Limb (tissue), 2 donors: ENCODE data around the gene MXI1.
A peak's percentile ranks its signal among the peaks of the same experiment; 100 is the strongest.

ENCODE experiments used
- DNase-seq, 2 donors: peaks; one replicate each; pipeline ENCODE4 v3.0.0-alpha.2; 2016; ENCODE audit errors: extremely low spot score in 2 of 2

Gene MXI1

DNA sequence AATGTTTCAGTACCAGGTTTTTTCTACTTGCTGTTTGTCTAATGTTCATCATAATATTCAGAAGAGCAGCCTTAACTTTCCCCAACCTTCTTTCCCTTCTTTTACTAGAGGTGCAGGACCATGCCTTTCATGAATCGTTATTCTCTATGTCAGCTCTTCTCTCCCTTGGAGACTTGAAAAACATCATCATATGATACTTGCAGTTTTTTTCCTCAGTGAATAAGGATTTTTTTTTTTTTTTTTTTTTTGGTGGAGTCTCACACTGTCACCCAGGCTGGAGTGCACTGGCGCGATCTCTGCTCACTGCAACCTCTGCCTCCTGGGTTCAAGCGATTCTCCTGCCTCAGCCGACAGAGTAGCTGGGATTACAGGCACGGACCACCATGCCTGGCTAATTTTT, 67.2 kb downstream of the MXI1 start:
- DNase-seq: no peak

DNA sequence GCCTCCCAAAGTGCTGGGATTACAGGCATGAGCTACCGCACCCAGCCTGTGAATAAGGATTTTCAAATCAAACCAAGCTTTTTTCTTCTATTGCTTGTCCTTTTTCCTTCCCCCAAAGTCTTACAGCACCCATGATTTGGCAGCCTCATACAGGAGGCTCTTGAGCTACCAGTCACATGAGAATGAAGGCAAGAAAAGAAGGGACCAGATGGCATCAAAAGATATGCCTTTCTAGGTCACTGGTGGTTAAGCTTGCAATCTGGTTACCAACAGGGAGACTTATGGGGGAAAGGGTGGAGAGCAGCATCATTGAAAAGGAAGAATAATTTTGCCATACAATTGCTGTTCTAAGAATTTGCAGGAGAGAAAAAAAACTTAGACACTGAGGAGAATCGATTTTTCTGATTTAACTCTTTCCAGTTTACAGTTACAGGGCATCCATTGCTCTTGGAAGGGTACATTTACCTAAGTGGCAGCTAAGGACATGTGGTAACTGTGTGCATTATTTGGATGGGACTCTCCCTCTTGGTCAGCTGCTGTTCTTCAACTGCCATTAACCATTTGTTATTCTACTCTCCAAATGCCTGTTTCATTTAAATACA, 67.8 kb downstream of the MXI1 start:
- no peak for DNase-seq

DNA sequence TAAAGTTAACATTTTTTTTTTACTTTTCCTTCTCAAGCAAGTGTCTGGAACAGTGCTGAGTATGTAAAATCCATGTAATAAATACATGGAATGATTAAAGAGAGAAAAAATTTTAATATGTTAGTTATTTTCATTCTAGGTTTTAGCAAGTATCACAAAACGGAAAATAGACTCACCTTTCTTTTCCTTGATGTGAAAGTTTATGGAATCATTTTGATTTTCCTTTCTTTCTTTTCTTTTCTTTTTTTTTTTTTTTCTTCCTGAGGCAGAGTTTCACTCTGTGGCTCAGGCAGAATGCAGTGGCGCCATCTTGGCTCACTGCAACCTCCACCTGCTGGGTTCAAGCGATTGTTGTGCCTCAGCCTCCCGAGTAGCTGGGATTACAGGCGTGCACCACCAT, 69.2 kb downstream of the MXI1 start:
- DNase-seq: no peak

DNA sequence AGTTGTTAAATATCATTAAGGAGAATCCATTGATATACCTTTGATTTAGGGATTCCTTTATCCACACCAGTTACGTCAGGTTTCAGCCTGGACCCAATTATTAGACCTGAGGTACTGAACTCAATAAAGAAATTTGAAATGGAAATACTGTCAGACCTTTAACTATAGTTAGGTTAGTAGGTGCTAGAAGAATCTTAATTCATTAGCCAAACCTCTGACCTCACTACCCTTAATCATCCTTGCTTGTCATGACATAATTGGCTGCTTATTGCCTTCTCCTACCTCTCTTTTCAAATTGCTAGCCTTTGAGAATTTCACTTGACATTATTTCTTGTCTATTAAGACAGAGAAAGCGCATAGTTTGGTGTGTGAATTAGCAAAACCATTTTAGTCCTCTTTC, 70.2 kb downstream of the MXI1 start:
- no peak for DNase-seq

DNA sequence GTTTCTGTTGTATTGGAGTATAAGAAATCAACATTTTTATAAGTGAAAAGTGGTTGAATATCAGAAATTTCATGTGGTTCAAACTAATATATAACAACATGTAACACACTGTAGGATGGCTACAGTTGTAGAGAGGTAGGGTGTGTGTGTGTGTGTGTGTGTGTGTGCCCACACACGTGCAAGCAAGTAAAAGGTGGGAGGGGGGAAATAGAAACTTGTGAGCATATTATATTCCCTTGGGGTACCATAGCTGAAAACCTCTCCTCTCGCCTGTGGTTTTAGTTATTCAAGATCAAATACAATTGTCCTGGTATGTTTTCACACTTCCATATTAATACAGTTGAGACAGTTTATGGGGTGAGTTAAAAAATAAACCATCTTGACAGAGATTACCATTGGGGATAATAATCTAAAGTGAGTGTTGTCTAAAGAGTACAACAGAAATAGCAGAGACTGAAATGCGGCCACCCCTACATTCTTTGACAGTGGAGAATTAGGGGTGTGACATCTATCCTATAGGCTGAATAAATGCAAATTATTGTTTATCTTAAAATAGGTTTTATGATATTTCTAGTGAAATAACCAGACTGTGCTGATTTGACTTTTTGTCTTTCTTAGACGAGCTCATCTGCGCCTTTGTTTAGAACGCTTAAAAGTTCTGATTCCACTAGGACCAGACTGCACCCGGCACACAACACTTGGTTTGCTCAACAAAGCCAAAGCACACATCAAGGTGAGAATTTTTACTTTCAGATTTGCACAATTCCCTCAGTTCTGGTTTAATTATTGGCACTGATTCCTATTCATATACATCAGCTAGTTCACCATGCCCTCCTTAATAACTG, 71.4 kb downstream of the MXI1 start:
- no peak for DNase-seq

DNA sequence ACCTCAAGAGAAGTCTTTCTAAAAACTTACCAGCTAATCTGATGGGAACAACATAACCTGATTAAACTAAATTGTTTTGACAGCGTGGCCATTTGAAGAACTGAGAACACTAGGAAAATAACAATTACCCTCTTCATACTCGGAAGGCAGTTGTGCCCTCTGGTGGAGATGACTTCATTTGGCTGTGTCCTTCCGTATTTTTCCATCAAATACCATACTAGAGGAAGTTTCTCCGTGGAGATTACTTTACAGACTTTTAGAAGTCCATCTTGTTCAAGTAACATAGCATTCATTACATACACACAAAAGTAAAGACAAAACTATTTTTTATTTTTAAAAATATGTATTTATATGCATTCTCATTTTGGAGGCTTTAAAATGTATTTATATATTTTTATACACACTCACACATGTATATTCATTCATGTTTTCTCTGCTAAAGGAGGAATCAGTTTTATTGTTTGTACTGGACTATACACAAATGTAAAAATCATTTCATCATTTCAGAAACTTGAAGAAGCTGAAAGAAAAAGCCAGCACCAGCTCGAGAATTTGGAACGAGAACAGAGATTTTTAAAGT, 72.1 kb downstream of the MXI1 start:
- peak; percentile 49 to 71 for DNase-seq

DNA sequence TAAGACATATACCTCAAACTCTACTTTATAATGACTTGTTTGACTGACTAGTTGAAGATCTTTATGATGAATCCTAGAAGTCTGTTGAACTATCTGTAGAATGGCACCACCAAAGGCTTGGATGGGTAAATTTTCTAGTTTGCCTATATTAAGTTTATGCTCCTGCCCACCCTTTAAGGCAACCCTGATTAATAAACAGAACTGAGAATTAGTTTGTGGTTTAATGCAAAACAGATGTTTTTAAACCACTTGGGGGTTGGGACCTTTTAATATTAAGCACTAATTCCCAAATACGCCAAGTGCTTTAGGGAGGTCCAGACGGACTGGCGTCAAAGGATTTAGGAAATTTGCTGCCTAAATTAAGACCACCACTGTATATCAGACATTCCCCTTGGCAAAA, 76.9 kb downstream of the MXI1 start:
- DNase-seq: no peak

DNA sequence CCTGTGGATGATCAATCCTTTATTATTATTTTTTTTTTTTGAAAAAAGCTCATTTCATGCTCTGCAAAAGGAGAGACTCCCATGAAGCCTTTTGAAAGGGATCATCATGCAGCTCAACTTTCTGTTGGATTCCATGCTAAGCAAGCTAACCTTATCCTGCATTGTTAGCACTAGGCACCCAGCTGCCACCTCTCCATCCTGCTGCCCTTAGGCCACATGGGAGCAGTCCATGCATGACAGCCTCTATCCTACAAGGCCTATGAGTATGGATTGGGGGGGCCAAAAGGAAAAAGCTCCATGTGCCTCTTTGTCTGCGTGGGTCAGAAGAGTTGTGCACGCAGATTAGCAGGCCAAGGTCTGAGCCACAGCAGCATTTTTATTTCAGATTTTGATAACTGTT, 78.1 kb downstream of the MXI1 start:
- no peak for DNase-seq

DNA sequence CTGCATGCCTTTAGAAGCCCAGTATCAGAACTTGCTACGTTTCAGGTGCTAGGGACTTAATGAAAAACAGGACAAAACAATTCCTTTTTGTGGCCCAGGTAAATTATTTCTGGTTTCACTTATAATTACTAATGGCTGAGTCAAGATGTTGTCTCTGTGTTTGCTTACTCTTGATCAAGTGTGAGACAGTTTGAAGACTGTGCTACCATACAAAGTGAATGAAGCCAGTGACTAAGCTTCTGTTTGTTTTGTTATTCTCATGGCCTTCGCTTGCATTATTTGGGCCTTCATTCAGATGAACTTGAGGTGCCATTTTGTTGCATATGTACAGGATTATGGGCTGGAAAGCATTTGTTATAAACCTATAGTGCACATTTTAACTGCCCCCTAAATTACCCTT, 79.4 kb downstream of the MXI1 start:
- DNase-seq: no peak

DNA sequence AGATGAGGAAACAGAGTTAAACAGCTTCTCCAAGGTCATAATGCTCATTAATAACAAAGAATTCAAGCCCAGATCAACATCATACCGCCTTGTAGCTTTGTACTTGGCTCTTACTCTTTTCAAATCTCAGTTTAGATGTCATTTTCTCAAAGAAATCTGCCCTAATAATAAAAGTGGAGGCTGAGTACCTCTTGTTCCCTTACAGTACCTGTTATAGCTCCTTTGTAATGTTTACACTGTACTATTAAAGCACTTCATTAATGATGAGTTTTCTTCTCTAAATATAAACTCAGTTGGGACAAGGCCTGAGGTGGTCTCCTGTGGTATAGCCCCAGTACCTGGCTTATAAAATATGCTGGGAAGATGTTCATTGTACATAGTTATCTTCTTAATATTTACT, 89.6 kb downstream of the MXI1 start:
- DNase-seq: no peak

DNA sequence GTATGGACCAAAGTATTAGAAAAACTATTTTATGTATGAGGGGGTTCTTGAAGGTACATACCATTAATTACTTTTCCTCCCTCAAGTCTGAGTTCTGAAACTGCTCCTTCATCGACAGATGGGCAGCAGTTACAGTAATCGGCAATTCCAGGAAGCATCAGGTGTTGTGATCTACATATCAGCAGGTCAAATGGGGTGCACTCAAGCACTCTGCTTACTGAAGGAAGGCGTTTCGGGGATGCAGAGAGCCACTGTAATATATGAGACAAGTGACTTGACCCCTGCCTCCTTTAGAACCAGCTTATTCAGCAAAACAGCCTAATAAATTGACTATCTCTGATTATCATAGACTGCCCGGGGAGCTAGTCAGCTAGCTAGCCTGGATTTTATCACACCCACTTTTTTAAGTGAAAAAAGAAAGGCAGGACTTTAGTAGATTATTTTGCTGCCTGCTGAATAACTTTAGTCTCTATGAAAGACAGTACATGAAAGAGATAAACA, 93.1 kb downstream of the MXI1 start:
- no peak for DNase-seq

DNA sequence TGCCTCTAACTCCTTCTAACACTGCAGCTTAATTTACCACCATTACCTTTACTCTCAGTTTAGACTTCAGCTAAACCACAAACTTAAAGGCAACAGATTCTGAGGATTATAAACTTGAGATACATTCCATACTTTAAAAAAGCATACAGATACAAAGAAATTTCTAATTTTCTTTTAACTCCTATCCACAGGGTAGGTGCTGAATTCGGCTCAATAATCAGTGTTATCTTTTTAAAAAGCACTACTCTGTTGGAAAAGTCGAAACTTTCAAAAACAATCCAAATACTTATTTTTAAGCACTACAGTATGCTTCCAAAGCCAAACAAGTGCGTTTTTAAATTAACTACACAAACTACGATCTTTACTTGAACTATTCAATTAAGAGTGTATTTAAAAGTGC, 96.3 kb downstream of the MXI1 start:
- DNase-seq: no peak

DNA sequence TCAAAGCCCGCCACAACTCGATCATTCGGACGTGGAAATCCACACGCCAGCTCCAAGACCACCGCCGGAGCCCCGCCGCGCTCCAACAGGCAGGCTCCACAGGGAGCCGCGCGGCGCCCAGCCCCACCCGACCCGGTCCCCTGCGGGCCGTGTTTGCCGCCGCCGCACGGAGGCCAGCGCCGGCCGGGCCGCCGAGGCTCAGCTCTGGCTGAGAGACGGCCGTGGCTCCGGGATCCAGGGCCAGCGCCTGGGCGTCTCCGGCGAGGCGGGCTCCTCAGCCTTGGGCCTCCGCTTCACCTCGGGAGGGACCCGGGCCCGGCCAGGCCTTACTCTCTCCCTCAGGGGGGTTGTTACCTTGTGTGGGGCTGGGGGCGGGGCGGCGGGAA, 97.0 kb downstream of the MXI1 start:
- no peak for DNase-seq

DNA sequence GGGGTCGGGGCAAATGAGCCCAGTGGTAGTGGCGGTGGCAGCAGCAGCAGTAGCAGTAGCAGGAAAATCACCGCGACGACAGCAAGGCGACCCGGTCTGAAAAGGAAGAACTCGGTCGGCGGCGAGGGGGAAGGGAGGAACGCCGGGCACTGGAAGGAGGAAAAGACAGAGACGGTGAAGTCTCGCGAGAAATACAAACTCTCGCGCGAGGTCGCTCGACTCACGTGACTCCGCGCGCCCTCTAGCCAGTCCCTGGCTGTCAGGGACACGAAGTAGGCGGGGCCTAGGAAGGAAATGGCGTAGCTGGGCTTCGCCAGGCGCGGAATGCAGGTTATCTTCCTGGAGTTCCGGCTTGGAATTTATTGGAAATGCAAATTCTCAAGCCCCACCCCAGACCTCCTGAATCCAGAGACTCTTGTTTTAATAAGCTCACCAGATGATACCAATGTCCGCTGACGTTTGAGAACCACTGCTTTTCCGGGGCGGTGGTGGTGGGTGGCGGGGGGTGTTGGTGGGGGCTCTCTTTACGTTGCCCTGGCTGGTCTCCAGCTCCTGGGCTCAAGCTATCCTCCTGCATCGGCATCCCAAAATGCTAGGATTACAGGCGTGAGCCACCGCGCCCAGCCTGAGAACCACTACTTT, 97.5 kb downstream of the MXI1 start, which contains the start of gene SMNDC1:
TSS of gene SMNDC1 (minus strand) at position 141 of the 642 bp plus-strand sequence. CDS start 1,333 bp downstream, outside the sequence.
- DNase-seq: peak; percentile 99

DNA sequence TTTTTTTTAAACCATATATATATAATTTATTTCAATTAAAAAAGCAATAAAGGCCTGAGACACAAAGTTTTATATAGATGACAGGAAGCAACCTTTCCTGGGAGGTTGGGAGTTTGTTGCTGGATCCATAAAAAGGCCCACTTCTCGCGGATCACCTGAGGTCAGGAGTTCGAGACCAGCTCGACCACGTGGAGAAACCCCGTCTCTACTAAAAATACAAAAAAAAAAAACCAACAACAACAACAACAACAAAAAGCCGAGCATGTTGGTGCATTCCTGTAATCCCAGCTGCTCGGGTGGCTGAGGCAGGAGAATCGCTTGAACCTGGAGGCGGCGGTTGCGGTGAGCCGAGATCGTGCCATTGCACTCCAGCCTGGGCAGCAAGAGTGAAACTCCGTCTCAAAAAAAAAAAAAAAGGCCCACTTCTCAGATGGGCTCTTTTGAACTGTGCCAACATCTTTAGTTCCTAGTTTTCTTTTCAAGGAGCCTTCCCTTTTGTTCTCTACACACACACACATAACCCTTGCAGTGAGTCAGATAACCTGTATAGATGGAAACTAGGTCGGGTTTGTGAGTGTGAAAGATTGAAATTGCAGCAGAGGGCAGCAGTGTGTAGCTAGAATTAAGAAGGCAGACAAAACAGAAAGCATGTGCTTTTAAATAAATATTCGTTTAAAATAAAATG, 98.5 kb downstream of the MXI1 start:
- peak; percentile 48 to 81 for DNase-seq

DNA sequence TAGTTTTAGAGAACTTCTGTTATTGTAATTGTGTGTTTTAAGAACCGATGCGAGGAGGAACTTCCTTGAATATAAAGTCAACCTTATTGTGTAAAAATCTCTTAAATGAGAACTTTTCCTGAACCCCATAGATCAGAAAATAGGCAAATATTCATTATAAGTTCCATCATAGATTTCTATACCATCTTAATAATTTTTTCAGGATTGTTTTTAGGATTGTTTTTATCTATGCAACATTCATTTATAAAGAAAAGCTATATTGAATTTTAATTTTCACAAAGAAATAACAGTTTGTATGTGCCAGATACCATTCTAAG, 99.0 kb downstream of the MXI1 start:
- DNase-seq: no peak

DNA sequence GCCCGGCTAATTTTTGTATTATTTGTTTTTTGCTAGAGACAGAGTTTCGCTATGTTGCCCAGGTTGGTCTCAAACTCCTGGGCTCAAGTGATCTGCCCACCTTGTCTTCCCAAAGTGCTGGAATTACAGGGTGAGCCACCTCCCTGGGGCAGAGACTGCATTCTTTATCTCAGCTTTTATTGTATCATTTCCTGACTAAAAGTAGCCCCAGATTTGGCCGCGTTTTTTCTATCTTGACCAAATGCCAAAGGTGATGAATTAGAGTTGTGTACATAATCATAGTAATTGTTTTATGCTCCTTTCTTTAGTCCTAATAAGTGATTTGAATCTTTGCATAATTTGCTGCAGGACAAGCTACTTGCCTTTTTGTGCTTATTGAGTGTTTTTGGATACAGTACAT, 100.4 kb downstream of the MXI1 start:
- DNase-seq: no peak

DNA sequence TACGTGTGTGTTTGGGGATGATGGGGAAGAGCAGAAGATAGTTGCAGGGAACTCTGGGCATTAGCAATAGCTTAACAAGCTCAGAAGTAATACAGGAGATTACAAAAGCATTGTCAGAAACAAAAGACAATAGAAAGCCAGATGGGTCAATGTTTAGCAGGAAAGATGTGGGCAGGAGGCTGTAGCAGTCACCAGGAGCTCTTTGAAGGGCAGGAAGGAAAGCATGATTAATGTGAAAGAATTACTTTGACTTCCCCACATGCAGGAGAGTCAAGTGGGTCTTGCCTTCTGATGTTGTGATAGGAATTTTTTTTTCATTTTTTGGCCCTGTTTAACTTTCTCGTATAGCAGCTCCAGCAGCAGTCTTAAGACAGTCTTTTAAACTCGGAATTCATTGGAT, 103.3 kb downstream of the MXI1 start:
- DNase-seq: no peak

DNA sequence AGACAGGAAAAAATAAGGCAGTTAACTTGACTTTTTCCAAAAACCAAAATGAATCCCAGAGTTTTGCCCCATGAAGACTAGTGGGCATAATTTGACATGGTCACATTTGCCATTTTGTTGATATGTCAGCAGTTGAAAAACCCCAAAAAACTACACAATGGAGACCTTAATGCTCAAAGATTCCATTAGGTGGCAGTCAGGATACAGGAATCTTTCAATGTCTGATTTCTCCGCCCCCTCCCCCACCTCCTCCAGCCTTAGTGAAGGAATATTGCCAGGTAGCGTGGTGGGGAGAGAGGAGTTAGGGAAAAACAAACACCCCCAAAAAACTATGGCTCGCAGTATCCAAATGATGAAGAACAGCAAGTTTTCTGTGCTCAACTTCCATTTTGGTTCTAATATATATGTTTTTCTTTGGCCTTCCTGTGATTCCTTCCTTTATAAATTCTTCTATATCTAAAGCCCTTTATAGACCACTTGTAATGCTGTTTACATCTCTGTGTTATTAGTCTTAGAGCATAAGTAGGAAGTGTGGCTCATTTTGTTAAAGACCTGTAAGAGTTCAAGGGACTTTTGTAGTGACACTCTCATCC, 104.0 kb downstream of the MXI1 start:
- DNase-seq: peak; percentile 58 to 77

DNA sequence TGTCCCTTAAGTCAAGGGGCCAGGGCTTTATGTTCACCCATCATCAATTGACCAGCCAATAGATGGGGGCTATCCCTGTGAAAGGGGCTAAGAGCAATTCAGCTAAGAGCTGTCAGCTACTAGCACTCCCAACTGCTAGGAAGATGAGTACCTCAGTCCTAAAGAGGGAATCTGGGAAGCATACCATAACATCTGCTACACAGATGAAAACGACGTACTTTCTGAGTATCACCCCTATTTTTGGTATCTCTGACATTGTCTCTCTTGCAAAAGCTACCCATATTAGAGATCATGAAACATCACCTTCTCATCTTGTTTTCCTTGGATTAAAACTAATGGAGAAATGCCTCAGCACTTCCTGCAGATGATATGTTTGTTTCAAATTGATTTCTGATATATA, 104.8 kb downstream of the MXI1 start:
- DNase-seq: no peak

DNA sequence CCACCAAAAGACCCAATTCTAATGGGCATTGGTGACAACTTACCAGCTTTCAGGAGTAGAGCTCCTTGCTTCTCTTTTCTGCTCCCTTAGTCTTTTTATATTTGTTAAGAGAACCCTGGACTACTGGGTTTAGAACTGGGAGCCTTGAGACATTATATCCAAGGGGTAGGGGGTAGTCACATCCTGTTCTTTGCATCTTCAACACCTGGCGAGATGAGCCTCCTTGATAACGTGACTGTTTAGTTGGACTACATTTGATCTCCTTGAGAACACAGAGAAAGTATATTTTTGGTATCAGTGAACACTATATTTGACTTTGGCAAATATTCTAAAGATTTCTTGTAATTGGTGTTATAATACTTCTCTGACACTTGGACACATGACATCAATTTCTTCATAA, 106.3 kb downstream of the MXI1 start:
- DNase-seq: no peak
